HepG2 (cell line): ENCODE data around the gene RPS8. TPM values are rescaled to one million over a fixed set of nuclear protein-coding genes. Genes with fewer than 3 reads are reported as not detected.
A peak's percentile ranks its signal among the peaks of the same experiment; 100 is the strongest.
"Not testable (repeated sequence)": the region's sequence is repeated elsewhere in the genome, so short reads cannot be mapped to it uniquely, and the experiment has no call there.

Experiments used
- ATAC-seq: fragments of 200-7000 bp; cut with Tn5 transposase; 3 replicates; pipeline ENCODE4 v1.9.1; 2020; ENCODE audit warnings: mild to moderate bottlenecking, moderate library complexity
- BruUV-seq: library from RNA; stranded (reverse); fragments of 400-500 nt; replicated peaks from 2 replicates; lab custom pipeline; 2021; lab: Mats Ljungman, UMichigan
- CTCF ChIA-PET: fragments of 300-600 bp; formaldehyde crosslinking; extraction: SDS; loops from one replicate; lab custom pipeline; 2021; ENCODE audit warnings: low total read pairs, inconsistent platforms, low intra/inter-chr PET ratio; lab: Yijun Ruan, JAX
- POLR2A ChIA-PET: fragments of 350-600 bp; sonication (Branson Sonifier 250); formaldehyde crosslinking; loops from one replicate; lab custom pipeline; 2020; ENCODE audit warnings: antibody characterized with exemption, inconsistent platforms; lab: Yijun Ruan, JAX
- DNase-seq: peaks from one replicate; pipeline ENCODE4 v3.0.0-alpha.2; 2015; ENCODE audit warnings: low spot score
- FAIRE-seq: peaks from 3 replicates; lab custom pipeline; 2011; peaks lifted over from hg19 to GRCh38; lab: Jason Lieb, UNC
- H2AFZ ChIP-seq: one replicate; pipeline ENCODE4 v1.6.1; 2011; ENCODE audit warnings: low read length, inconsistent platforms
- H3K27ac ChIP-seq: fragments of 300-600 bp; 3 replicates; pipeline ENCODE4 v1.8.0; 2011; ENCODE audit warnings: mixed run types, mild to moderate bottlenecking, mixed read lengths, low read length, inconsistent platforms; ENCODE audit not compliant: insufficient read depth; ENCODE audit errors: extremely low read length
- H3K27me3 ChIP-seq, 2 experiments: fragments of 200-600 bp in 1 of 2; 2 replicates in 1 of 2; 3 replicates in 1 of 2; pipeline versions ENCODE4 v1.6.0 to v1.8.0; 2011; ENCODE audit warnings: low read length in 2 of 2, mild to moderate bottlenecking in 2 of 2, moderate library complexity in 2 of 2, inconsistent platforms in 1 of 2; ENCODE audit not compliant: insufficient read depth in 2 of 2, control insufficient read depth in 1 of 2
- H3K36me3 ChIP-seq, 2 experiments: fragments of 200-600 bp in 1 of 2; replicated peaks in 1 of 2; 2 replicates in 1 of 2; 3 replicates in 1 of 2; pipeline versions ENCODE4 v1.5.1 to v1.8.0; 2011; ENCODE audit warnings: low read length in 2 of 2, inconsistent platforms in 1 of 2; ENCODE audit not compliant: insufficient read depth in 2 of 2, control insufficient read depth in 1 of 2
- H3K4me1 ChIP-seq: 2 replicates; pipeline ENCODE4 v1.5.1; 2012; ENCODE audit warnings: low read length, inconsistent platforms; ENCODE audit not compliant: insufficient read depth
- H3K4me2 ChIP-seq: 2 replicates; pipeline ENCODE4 v1.6.0; 2011; ENCODE audit warnings: low read depth, low read length, inconsistent platforms
- H3K4me3 ChIP-seq, 3 experiments: fragments of 200-600 bp in 1 of 3; sonication (generic), shearing (Covaris generic) in 1 of 3; replicated peaks in 1 of 3; 2 replicates each; pipeline ENCODE4 v1.5.1; 2011 to 2016; ENCODE audit warnings: low read length in 3 of 3, inconsistent platforms in 2 of 3, low read depth in 2 of 3, mild to moderate bottlenecking in 2 of 3, control low read depth in 1 of 3, mixed read lengths in 1 of 3; ENCODE audit not compliant: insufficient read depth in 1 of 3
- H3K79me2 ChIP-seq: one replicate; pipeline ENCODE4 v1.6.1; 2011; ENCODE audit warnings: low read length, inconsistent platforms; ENCODE audit not compliant: insufficient read depth
- H3K9ac ChIP-seq: 2 replicates; pipeline ENCODE4 v1.6.0; 2011; ENCODE audit warnings: mild to moderate bottlenecking, low read depth, low read length, inconsistent platforms; ENCODE audit not compliant: insufficient read depth
- H3K9me3 ChIP-seq: 2 replicates; pipeline ENCODE4 v1.5.1; 2012; ENCODE audit warnings: mild to moderate bottlenecking, low read length
- H4K20me1 ChIP-seq: 2 replicates; pipeline ENCODE4 v1.6.0; 2011; ENCODE audit warnings: inconsistent platforms, mild to moderate bottlenecking, low read length, moderate library complexity; ENCODE audit not compliant: insufficient read depth
- EHMT2 ChIP-seq: fragments of 200-600 bp; sonication (generic); IDR thresholded peaks from 2 replicates; pipeline ENCODE4 v1.7.0; 2017; ENCODE audit warnings: antibody characterized with exemption, low read depth, low read length, borderline replicate concordance
- MEF2D ChIP-seq: sonication (generic); formaldehyde crosslinking; IDR thresholded peaks from 2 replicates; pipeline ENCODE4 v1.5.1; 2020; ENCODE audit warnings: mild to moderate bottlenecking, missing genetic modification reagents
- TFE3 ChIP-seq: IDR thresholded peaks from 2 replicates; pipeline ENCODE4 v1.6.1; 2016
- WIZ ChIP-seq: sonication (generic); formaldehyde crosslinking; IDR thresholded peaks from 2 replicates; pipeline ENCODE4 v1.5.1; 2020; ENCODE audit warnings: mild to moderate bottlenecking, missing genetic modification reagents
- ZNF121 ChIP-seq: sonication (generic); formaldehyde crosslinking; IDR thresholded peaks from 2 replicates; pipeline ENCODE4 v1.5.0; 2020; ENCODE audit warnings: mild to moderate bottlenecking, missing genetic modification reagents
- ZNF839 ChIP-seq: sonication (generic); formaldehyde crosslinking; IDR thresholded peaks from 2 replicates; pipeline ENCODE4 v1.4.0; 2020; ENCODE audit warnings: missing genetic modification reagents, mild to moderate bottlenecking, borderline replicate concordance
- WGBS: methylation state at CpG from one replicate; pipeline ENCODE4 v1.1.6; 2017; ENCODE audit warnings: low lambda C conversion rate; 5-methylcytosine and 5-hydroxymethylcytosine counted together
- in situ Hi-C: cut with HindIII; loops from 2 replicates; pipeline ENCODE4 v1.10.0; 2017; ENCODE audit warnings: low pct_unique_long_range_greater_than_20kb; ENCODE audit not compliant: extremely low pct_ligation_motif_present
- intact Hi-C: fragments of 100-400 bp; cut with micrococcal nuclease; formaldehyde crosslinking; loops from one replicate; pipeline ENCODE4 v1.10.0; 2022; ENCODE audit not compliant: unreplicated experiment
- polyA plus RNA-seq, 8 experiments: library from polyadenylated mRNA; depleted of rRNA in 3 of 8; stranded (reverse) in 7 of 8; unstranded in 1 of 8; fragments of >200 nt; fragmentation: Illumina TruSeq in 4 of 8; extraction: Trizol in 4 of 8; gene quantifications; 2 replicates each; pipeline versions ENCODE4 v1.2.1 to v1.2.3, GENCODE V29; 2011 to 2016; ENCODE audit warnings: low read depth in 4 of 8, missing spikeins in 1 of 8, mixed read lengths in 1 of 8; ENCODE audit not compliant: insufficient read depth in 1 of 8
- total RNA-seq, 5 experiments: library from RNA; depleted of rRNA; stranded (reverse); fragments of >200 nt; fragmentation: Illumina TruSeq; extraction: Trizol; gene quantifications; 2 replicates each; pipeline ENCODE4 v1.2.3, GENCODE V29; 2016; ENCODE audit warnings: low read depth in 1 of 5

Gene RPS8
- total and polyA plus RNA-seq, 2 of the 13 experiments (the other 11 are each of a cell fraction or from before 2014, with no cell fraction given), result 2,628 to 2,822 TPM

GRCh38 chr1:44822981-44823451 is 47.7 kb downstream of the RPS8 start:
- H3K27me3 ChIP-seq, result no peaks in the 10 kb centered on the region
- H4K20me1 ChIP-seq, result no peaks in the 10 kb centered on the region
- no peak overlapping the region for H3K9ac ChIP-seq
- in situ Hi-C loops, result no loop called here
- WGBS, result 87% methylated on average over 8 of the region's 15 CpGs
- no peaks in the 10 kb centered on the region for H3K9me3 ChIP-seq
- peaks cover 40% of the 10 kb centered on the region for H3K4me1 ChIP-seq
- H3K79me2 ChIP-seq, result no peaks in the 10 kb centered on the region
- H3K27ac ChIP-seq, result no peak overlapping the region
- H2AFZ ChIP-seq, result no peak overlapping the region
- DNase-seq (no peak), FAIRE-seq (no peak), ATAC-seq (no peak)
- no peak overlapping the region for H3K4me3 ChIP-seq
- intact Hi-C loops, result loop anchor here (10.0 kb wide), 1 partner anchor 482 kb away; no protein-coding TSS in a partner anchor
- BruUV-seq, result no TSS peak
- TF ChIP-seq WIZ (CRISPR knock-in tag) (no peak), EHMT2 (no peak), ZNF839 (no peak), TFE3 (CRISPR knock-in tag) (no peak), MEF2D (no peak)
- no peak overlapping the region for H3K4me2 ChIP-seq
- H3K36me3 ChIP-seq, result no peaks in the 10 kb centered on the region; a peak in 1 of 5 replicates
- CTCF ChIA-PET, result no interaction called here
- POLR2A ChIA-PET, result interaction anchor here (1.0 to 11.3 kb wide), 3 partner anchors 13 to 29 kb away, joined by 3 to 570 read pairs (median 168); partner anchors contain the start of genes BTBD19, DYNLT4 and PLK3

- in situ Hi-C loops, H3K4me3 ChIP-seq, ATAC-seq, H3K36me3 ChIP-seq, H3K27me3 ChIP-seq: not testable (repeated sequence)
- intact Hi-C loops, result loop anchor here (10.0 kb wide), 1 partner anchor 480 kb away; no protein-coding TSS in a partner anchor
- 98% methylated on average over 6 of the region's 6 CpGs for WGBS
- TF ChIP-seq ZNF121 (CRISPR knock-in tag), result peak; percentile 66
- TF ChIP-seq, all 625 proteins: peak for 1; not testable (repeated sequence) for 624
- H3K9ac ChIP-seq, H3K79me2 ChIP-seq, DNase-seq, H4K20me1 ChIP-seq, H3K4me2 ChIP-seq, CTCF ChIA-PET, FAIRE-seq, H3K9me3 ChIP-seq, H2AFZ ChIP-seq, BruUV-seq, H3K27ac ChIP-seq: not testable (repeated sequence)
- POLR2A ChIA-PET, result interaction anchor here (11.3 kb wide), 1 partner anchor 15 kb away, joined by 570 read pairs; the partner anchor contains the start of genes BTBD19 and DYNLT4
- H3K4me1 ChIP-seq, result peaks cover 47% of the 10 kb centered on the region
These were observed 49.1 kb downstream of the RPS8 start for GRCh38 chr1:44824392-44824791.
